Right lobe of liver (tissue), 4 donors: ENCODE data around the gene PHF12.

Experiments used
- POLR2A ChIP-seq: fragments of 450-650 bp; IDR thresholded peaks from one replicate; pipeline ENCODE4 v1.6.1; 2017; ENCODE audit warnings: antibody characterized with exemption, mild to moderate bottlenecking
- TF ChIP-seq, protein P1 (sequence below), 4 donors: fragments of 200-600 bp in 3 of 4; fragments of 450-650 bp in 1 of 4; IDR thresholded peaks; one replicate each; pipeline versions ENCODE4 v1.5.1 to v1.8.0; 2016 to 2022; ENCODE audit warnings: antibody characterized with exemption in 4 of 4, mild to moderate bottlenecking in 2 of 4
- donor health status: DM: no; HTN: no; CAD: no.
- donor health status: DM: no; HTN: no; CAD: no.
- donor health status: DM: no; HTN: yes; CAD: no.

DNA sequence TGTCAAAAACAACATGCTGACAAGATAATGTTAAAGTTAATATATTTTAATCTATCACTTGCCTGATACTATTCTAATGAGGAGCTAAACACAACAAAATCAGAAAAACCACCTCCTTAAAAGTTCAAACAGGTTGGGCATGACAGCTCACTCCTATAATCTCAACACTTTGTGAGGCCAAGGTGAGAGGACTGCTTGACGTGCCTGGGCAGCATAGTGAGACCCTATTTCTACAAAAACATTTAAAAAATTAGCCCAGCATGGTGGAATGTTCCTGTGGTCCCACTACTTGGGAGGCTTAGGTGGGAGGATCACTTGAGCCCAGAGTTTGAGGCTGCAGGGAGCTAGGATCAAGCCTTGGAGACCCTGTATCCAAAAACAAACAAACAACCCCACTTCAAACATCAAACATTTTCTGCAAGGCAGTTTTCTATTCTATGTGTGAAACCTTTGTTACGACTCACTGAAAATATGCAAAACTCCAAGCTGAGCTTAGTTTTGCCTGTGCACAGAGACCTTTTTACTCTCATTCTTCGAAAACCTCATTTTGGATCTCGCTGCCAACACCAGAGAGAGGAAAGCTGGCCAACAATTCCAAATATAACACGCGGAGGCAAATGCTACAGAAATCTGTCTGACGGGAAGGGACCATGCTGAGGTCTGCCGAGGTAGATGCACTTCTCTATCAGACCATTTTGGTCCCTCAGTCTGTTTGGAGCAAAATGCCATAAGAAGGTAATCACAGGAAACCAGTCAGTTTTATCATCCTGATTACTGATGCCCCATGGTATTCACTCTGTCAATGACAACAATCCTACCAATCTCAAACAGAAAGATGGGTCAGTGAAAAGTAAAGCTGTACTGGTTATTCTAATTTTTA lies 6.2 kb downstream of the PHF12 start:
- TF ChIP-seq, protein P1, sequence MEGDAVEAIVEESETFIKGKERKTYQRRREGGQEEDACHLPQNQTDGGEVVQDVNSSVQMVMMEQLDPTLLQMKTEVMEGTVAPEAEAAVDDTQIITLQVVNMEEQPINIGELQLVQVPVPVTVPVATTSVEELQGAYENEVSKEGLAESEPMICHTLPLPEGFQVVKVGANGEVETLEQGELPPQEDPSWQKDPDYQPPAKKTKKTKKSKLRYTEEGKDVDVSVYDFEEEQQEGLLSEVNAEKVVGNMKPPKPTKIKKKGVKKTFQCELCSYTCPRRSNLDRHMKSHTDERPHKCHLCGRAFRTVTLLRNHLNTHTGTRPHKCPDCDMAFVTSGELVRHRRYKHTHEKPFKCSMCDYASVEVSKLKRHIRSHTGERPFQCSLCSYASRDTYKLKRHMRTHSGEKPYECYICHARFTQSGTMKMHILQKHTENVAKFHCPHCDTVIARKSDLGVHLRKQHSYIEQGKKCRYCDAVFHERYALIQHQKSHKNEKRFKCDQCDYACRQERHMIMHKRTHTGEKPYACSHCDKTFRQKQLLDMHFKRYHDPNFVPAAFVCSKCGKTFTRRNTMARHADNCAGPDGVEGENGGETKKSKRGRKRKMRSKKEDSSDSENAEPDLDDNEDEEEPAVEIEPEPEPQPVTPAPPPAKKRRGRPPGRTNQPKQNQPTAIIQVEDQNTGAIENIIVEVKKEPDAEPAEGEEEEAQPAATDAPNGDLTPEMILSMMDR (IDR thresholded peaks at IDR 0.05): no peak
- TF ChIP-seq POLR2A: no peak
